PC-9 (cell line): ENCODE measurements around the gene KCNJ14.

Source experiments
- CTCF ChIP-seq: fragments of 200-600 bp; sonication (generic); conservative IDR thresholded peaks from 2 replicates; pipeline ENCODE4 v1.6.1; 2017; ENCODE audit warnings: mixed run types, antibody characterized with exemption, mild to moderate bottlenecking, moderate library complexity
- EZH2 ChIP-seq: fragments of 200-600 bp; sonication (generic); IDR thresholded peaks from 2 replicates; pipeline ENCODE4 v1.8.0; 2017; ENCODE audit warnings: antibody characterized with exemption, low read depth

GRCh38 chr19:48461651-48461981 lies 6.2 kb downstream of the KCNJ14 start:
- no peak for TF ChIP-seq CTCF
- no peak for TF ChIP-seq EZH2
